Measurements from ENCODE around the gene DMBT1.

Gene DMBT1

DNA sequence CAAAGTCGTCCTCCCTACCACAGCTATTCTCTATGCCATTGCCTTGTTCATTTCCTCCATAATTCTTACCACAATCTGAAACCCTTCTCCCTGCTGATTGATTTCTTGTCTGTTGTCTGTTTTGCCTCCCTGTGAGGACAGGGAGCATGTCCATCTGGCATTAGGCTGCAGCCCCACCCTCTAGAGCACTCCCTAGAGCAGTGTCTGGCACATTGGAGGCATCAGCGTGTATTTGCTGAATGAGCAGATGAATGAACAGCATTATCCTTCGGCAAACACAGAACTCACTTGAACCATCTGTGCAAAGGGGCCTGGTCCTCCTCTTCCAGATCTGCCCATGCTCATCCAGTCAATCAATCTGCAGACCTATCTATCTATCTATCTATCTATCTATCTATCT lies 5.1 kb upstream of the DMBT1 start:
- Histone ChIP-seq H3K79me2 (ENCODE audit: low read length) (no peaks in the 10 kb centered on the region), H2AFZ (ENCODE audit: low read depth, low read length) (no peak overlapping the region), H3K36me3 (replicated peaks; ENCODE audit: low read depth, low read length) (no peaks in the 10 kb centered on the region), H3K4me1 (ENCODE audit: low read length) (no peaks in the 10 kb centered on the region), H3K27ac (ENCODE audit: low read length) (no peak overlapping the region), H3K9ac (ENCODE audit: low read length) (no peak overlapping the region), H4K20me1 (ENCODE audit: insufficient read depth, low read length) (no peaks in the 10 kb centered on the region), H3K4me2 (ENCODE audit: low read length) (no peak overlapping the region), H3K27me3 (ENCODE audit: low read depth, low read length) (peaks cover 2% of the 10 kb centered on the region; the same call in 1 of the 2 replicates), H3K9me3 (ENCODE audit: insufficient read depth, low read length) (no peaks in the 10 kb centered on the region), H3K4me3 (ENCODE audit: low read length) (no peak overlapping the region)
- TF ChIP-seq, protein P1, sequence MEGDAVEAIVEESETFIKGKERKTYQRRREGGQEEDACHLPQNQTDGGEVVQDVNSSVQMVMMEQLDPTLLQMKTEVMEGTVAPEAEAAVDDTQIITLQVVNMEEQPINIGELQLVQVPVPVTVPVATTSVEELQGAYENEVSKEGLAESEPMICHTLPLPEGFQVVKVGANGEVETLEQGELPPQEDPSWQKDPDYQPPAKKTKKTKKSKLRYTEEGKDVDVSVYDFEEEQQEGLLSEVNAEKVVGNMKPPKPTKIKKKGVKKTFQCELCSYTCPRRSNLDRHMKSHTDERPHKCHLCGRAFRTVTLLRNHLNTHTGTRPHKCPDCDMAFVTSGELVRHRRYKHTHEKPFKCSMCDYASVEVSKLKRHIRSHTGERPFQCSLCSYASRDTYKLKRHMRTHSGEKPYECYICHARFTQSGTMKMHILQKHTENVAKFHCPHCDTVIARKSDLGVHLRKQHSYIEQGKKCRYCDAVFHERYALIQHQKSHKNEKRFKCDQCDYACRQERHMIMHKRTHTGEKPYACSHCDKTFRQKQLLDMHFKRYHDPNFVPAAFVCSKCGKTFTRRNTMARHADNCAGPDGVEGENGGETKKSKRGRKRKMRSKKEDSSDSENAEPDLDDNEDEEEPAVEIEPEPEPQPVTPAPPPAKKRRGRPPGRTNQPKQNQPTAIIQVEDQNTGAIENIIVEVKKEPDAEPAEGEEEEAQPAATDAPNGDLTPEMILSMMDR (IDR thresholded peaks at IDR 0.05; ENCODE audit: low read depth, low read length), result no peak
- no peak for TF ChIP-seq EZH2phosphoT487 (IDR thresholded peaks at IDR 0.05; ENCODE audit: low read depth)

DNA sequence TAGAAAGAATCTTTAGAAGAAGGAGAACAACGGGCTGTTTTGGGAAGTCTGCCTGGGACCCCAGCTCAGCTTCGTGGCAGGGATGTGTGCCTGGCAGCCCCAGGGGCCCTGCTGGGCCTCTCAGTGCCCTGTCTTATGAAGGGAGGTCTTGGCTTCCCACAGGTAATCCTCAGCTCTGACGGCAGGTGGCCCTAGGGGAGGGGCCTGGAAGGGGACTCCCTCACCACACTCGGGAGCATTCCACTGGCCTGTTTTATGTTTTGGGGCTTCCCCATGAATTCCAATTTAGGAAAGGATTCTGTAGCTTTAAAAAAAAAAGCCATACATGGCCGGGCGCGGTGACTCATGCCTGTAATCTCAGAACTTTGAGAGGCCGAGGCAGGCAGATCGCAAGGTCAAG lies 3.0 kb upstream of the DMBT1 start:
- TF ChIP-seq, protein P1 (IDR thresholded peaks at IDR 0.05; ENCODE audit: low read depth, low read length), result no peak
- no peak for TF ChIP-seq EZH2phosphoT487 (IDR thresholded peaks at IDR 0.05; ENCODE audit: low read depth)
- no peak overlapping the region for H2AFZ ChIP-seq (ENCODE audit: low read depth, low read length)
- no peak overlapping the region for H3K4me2 ChIP-seq (ENCODE audit: low read length)

DNA sequence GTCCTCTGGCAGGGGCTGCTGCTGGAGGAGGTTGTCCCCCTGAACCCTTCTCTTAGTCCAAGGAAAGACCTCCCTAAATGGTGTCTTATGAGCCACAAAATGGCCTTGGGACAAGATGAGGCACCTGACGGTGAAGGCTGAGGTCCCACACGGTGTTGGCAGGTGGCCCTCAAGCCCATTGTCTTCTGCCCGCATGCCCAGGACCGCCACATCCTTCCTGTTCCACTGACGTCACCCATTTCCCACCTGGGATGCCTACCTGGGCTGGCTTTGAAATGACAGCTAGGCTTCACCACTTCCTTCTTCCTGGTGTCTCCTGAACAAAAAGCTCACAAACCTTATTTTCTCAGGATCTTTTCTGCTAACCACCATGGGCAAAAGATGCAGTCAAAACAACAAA lies 2.1 kb upstream of the DMBT1 start:
- H3K4me1 ChIP-seq (ENCODE audit: low read length), result no peaks in the 10 kb centered on the region
- no peaks in the 10 kb centered on the region for H4K20me1 ChIP-seq (ENCODE audit: insufficient read depth, low read length)
- H3K4me3 ChIP-seq (ENCODE audit: low read length), result no peak overlapping the region
- no peaks in the 10 kb centered on the region for H3K9me3 ChIP-seq (ENCODE audit: insufficient read depth, low read length)
- no peak overlapping the region for H3K4me2 ChIP-seq (ENCODE audit: low read length)
- no peak overlapping the region for H2AFZ ChIP-seq (ENCODE audit: low read depth, low read length)
- H3K27me3 ChIP-seq (ENCODE audit: low read depth, low read length), result peaks cover 10% of the 10 kb centered on the region; the same call in 1 of the 2 replicates
- no peak overlapping the region for H3K27ac ChIP-seq (ENCODE audit: low read length)
- H3K9ac ChIP-seq (ENCODE audit: low read length), result no peak overlapping the region
- TF ChIP-seq EZH2phosphoT487 (IDR thresholded peaks at IDR 0.05; ENCODE audit: low read depth), result no peak
- TF ChIP-seq, protein P1 (IDR thresholded peaks at IDR 0.05; ENCODE audit: low read depth, low read length), result no peak
- no peaks in the 10 kb centered on the region for H3K36me3 ChIP-seq (replicated peaks; ENCODE audit: low read depth, low read length)
- H3K79me2 ChIP-seq (ENCODE audit: low read length), result no peaks in the 10 kb centered on the region

More for the DNA sequence above, 3.0 kb upstream of the DMBT1 start:
- Histone ChIP-seq H3K4me3 (ENCODE audit: low read length) (no peak overlapping the region), H3K79me2 (ENCODE audit: low read length) (no peaks in the 10 kb centered on the region), H3K36me3 (replicated peaks; ENCODE audit: low read depth, low read length) (no peaks in the 10 kb centered on the region), H3K4me1 (ENCODE audit: low read length) (no peaks in the 10 kb centered on the region), H3K27me3 (ENCODE audit: low read depth, low read length) (peaks cover 7% of the 10 kb centered on the region; the same call in 1 of the 2 replicates), H4K20me1 (ENCODE audit: insufficient read depth, low read length) (no peaks in the 10 kb centered on the region), H3K9me3 (ENCODE audit: insufficient read depth, low read length) (no peaks in the 10 kb centered on the region), H3K9ac (ENCODE audit: low read length) (no peak overlapping the region), H3K27ac (ENCODE audit: low read length) (no peak overlapping the region)

DNA sequence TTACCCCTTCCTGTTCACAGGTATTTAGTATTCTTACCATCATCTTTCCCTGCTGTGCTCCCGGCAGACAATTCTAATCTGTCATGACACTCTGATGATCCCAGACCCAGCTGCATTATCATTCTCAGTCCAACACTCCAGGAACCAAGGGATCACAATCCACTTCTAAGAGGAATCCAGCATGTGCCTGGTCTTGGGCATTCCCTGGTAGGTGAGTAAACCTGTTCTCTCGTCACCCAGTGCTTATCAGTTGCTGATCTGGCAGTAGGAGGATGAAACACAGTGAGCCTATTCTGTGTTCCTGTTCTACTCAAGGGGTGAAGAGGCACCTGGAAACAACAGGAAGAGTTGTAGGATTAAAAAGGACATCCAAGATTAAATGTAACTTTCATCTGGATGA lies 1.3 kb upstream of the DMBT1 start:
- H3K4me2 ChIP-seq (ENCODE audit: low read length), result no peak overlapping the region
- H3K4me3 ChIP-seq (ENCODE audit: low read length), result no peak overlapping the region
- H4K20me1 ChIP-seq (ENCODE audit: insufficient read depth, low read length), result no peaks in the 10 kb centered on the region
- H3K9me3 ChIP-seq (ENCODE audit: insufficient read depth, low read length), result no peaks in the 10 kb centered on the region
- H3K79me2 ChIP-seq (ENCODE audit: low read length), result no peaks in the 10 kb centered on the region
- TF ChIP-seq EZH2phosphoT487 (IDR thresholded peaks at IDR 0.05; ENCODE audit: low read depth), result no peak
- TF ChIP-seq, protein P1 (IDR thresholded peaks at IDR 0.05; ENCODE audit: low read depth, low read length), result no peak
- no peak overlapping the region for H2AFZ ChIP-seq (ENCODE audit: low read depth, low read length)
- no peak overlapping the region for H3K9ac ChIP-seq (ENCODE audit: low read length)
- no peaks in the 10 kb centered on the region for H3K4me1 ChIP-seq (ENCODE audit: low read length)
- H3K36me3 ChIP-seq (replicated peaks; ENCODE audit: low read depth, low read length), result no peaks in the 10 kb centered on the region
- peaks cover 10% of the 10 kb centered on the region; the same call in 1 of the 2 replicates for H3K27me3 ChIP-seq (ENCODE audit: low read depth, low read length)
- H3K27ac ChIP-seq (ENCODE audit: low read length), result no peak overlapping the region

Data from OCI-LY3 (cell line).